22Rv1 (cell line): Measurements from ENCODE around the gene PHLDB3.

Source experiments
- H3K27ac ChIP-seq: fragments of 450-650 bp; 2 replicates; pipeline ENCODE4 v1.5.1; 2017
- CTCF ChIP-seq: fragments of 450-650 bp; IDR thresholded peaks from 2 replicates; pipeline ENCODE4 v1.5.1; 2017; ENCODE audit warnings: mild to moderate bottlenecking
- ZFX ChIP-seq: fragments of 450-650 bp; IDR thresholded peaks from 2 replicates; pipeline ENCODE4 v1.6.1; 2017; ENCODE audit warnings: antibody characterized with exemption, borderline replicate concordance

Gene PHLDB3

GRCh38 chr19:43495082-43495481 lies 9.5 kb downstream of the PHLDB3 start:
- no peak for TF ChIP-seq ZFX
- TF ChIP-seq CTCF = no peak
- no peak overlapping the region for H3K27ac ChIP-seq

- H3K27ac ChIP-seq = no peak overlapping the region
- no peak for TF ChIP-seq ZFX
- TF ChIP-seq CTCF = no peak
These were observed 13.8 kb downstream of the PHLDB3 start for GRCh38 chr19:43490759-43491158.

- TF ChIP-seq CTCF = no peak
These were observed 14.5 kb downstream of the PHLDB3 start for GRCh38 chr19:43489979-43490599.

GRCh38 chr19:43489310-43489709 lies 15.2 kb downstream of the PHLDB3 start:
- no peak overlapping the region for H3K27ac ChIP-seq
- no peak for TF ChIP-seq ZFX
- no peak for TF ChIP-seq CTCF

More at GRCh38 chr19:43489979-43490599, 14.5 kb downstream of the PHLDB3 start:
- H3K27ac ChIP-seq = no peak overlapping the region

GRCh38 chr19:43488179-43488578 lies 16.4 kb downstream of the PHLDB3 start:
- no peak overlapping the region for H3K27ac ChIP-seq
- TF ChIP-seq ZFX (no peak), CTCF (no peak)

- no peak for TF ChIP-seq ZFX
- TF ChIP-seq CTCF = no peak
- H3K27ac ChIP-seq = no peak overlapping the region
These were observed 18.1 kb downstream of the PHLDB3 start for GRCh38 chr19:43486412-43486811.

- no peak overlapping the region for H3K27ac ChIP-seq
- TF ChIP-seq ZFX = no peak
- no peak for TF ChIP-seq CTCF
These were observed 18.6 kb downstream of the PHLDB3 start for GRCh38 chr19:43485951-43486350.
